ENCODE results near the gene PCSK4. TPM values are rescaled to one million over a fixed set of nuclear protein-coding genes. Genes with fewer than 3 reads are reported as not detected.
A peak's percentile ranks its signal among the peaks of the same experiment; 100 is the strongest.

PCSK4 gene
- total RNA-seq, 1 experiment from 2014 or later, result 9.1 TPM

DNA sequence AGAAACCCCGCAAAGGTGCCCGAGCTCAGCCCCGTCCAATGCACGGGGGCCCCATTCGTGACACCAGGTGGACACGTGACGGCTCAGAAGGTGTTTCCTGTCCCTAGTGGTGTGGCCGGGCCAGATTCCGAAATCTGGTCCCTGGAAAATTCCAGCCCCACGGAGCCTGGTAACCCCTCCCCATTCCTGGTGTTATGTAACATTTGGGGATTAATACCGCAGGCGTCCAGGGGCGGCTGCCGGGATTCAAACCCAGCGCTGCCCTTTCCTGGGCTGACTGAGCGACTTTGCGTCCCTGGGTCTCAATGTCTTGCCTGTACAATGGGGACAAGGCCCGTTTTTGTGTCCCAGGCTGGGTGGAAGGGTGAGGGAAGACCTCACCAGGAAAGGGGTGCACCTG is 32.7 kb upstream of the PCSK4 start:
- Histone ChIP-seq H3K14ac (ENCODE audit: insufficient read depth, low read length) (no peak overlapping the region), H3K23me2 (ENCODE audit: insufficient read length, low read depth, low read length, poor library complexity, severe bottlenecking) (peaks cover 2% of the 10 kb centered on the region), H3K56ac (ENCODE audit: insufficient read length, low read depth, low read length) (no peak overlapping the region), H2AK5ac (ENCODE audit: insufficient read length, low read length) (no peak overlapping the region), H3K79me2 (ENCODE audit: insufficient read depth, low read length) (no peaks in the 10 kb centered on the region), H4K91ac (ENCODE audit: insufficient read length, low read depth, low read length) (no peak overlapping the region), H2BK20ac (ENCODE audit: low read depth, low read length, poor library complexity, severe bottlenecking) (no peak overlapping the region), H2BK15ac (ENCODE audit: low read depth, low read length) (no peak overlapping the region), H3K79me1 (ENCODE audit: insufficient read depth, low read depth, low read length, poor library complexity, severe bottlenecking) (no peaks in the 10 kb centered on the region), H4K20me1 (ENCODE audit: control insufficient read depth, insufficient read depth, insufficient read length) (peaks cover 3% of the 10 kb centered on the region), H3K4ac (ENCODE audit: low read depth, low read length) (no peak overlapping the region), H4K8ac (replicated peaks; ENCODE audit: insufficient read length, low read depth, low read length) (no peak overlapping the region), H3K4me1 (ENCODE audit: insufficient read depth, low read length) (no peaks in the 10 kb centered on the region), H3K27me3 (ENCODE audit: insufficient read depth, low read length) (peaks cover 16% of the 10 kb centered on the region; the same call in 1 of the 2 replicates), H3K23ac (ENCODE audit: insufficient read length, low read depth, low read length) (no peak overlapping the region), H3K27ac (ENCODE audit: insufficient read length, low read depth, low read length) (no peak overlapping the region), H2BK12ac (ENCODE audit: insufficient read length, low read depth, low read length) (no peak overlapping the region), H2BK5ac (ENCODE audit: insufficient read length, low read length) (no peak overlapping the region), H4K5ac (ENCODE audit: insufficient read length, low read depth, low read length) (no peak overlapping the region), H2AFZ (ENCODE audit: low read length) (no peak overlapping the region), H3K9me3 (ENCODE audit: control insufficient read depth, low read depth, low read length) (no peaks in the 10 kb centered on the region), H3T11ph (ENCODE audit: low read length) (no peak overlapping the region), H3K9ac (ENCODE audit: extremely low read depth, insufficient read length, low read length) (no peak overlapping the region), H3K18ac (ENCODE audit: insufficient read length, low read depth, low read length) (no peak overlapping the region), H2BK120ac (ENCODE audit: low read depth, low read length, poor library complexity, severe bottlenecking) (no peak overlapping the region), H3K4me2 (ENCODE audit: insufficient read depth, insufficient read length, low read length) (no peak overlapping the region)
- H3K27ac Mint-ChIP-seq, result no peak overlapping the region; a peak in 1 of 7 replicates
- peaks cover 0 to 6% of the 10 kb centered on the region in 2 experiments; a peak in 3 of 5 replicates for H3K9me3 Mint-ChIP-seq
- no peak for DNase-seq
- H3K4me3 Mint-ChIP-seq, result peak overlapping the region in 1 of 2 experiments; percentile 32; a peak in 1 of 5 replicates
- no peak for TF ChIP-seq CTCF (conservative IDR thresholded peaks at IDR 0.05)
- peaks cover 87% of the 10 kb centered on the region for H3K27me3 Mint-ChIP-seq (ENCODE audit: low read depth)
- H3K4me1 Mint-ChIP-seq, result peaks cover 6 to 7% of the 10 kb centered on the region in 2 experiments; a peak in 3 of 4 replicates
- no peaks in the 10 kb centered on the region for H3K36me3 Mint-ChIP-seq (ENCODE audit: insufficient read depth in 1 of 3, low read depth in 3 of 3)
- no CpG with 5 or more reads among the region's 18 CpGs for WGBS (ENCODE audit: extremely low coverage, insufficient read length, low lambda C conversion rate)
